Upper lobe of left lung (tissue), 6 donors: Measurements from ENCODE around the gene MAST4. TPM values are rescaled to one million over a fixed set of nuclear protein-coding genes. Genes with fewer than 3 reads are reported as not detected.

ENCODE experiments used
- ATAC-seq, 2 donors: fragments of 200-7000 bp; cut with Tn5 transposase; one replicate each; pipeline ENCODE4 v1.9.1; 2022; ENCODE audit warnings: mild to moderate bottlenecking in 2 of 2, moderate library complexity in 2 of 2; ENCODE audit not compliant: low FRiP score in 2 of 2
- DNase-seq, 2 donors: peaks; one replicate each; pipeline ENCODE4 v3.0.0-alpha.2; 2019 to 2020
- H3K27ac ChIP-seq, 4 donors: fragments of 200-600 bp; sonication (generic); one replicate each; pipeline ENCODE4 v1.5.1; 2016 to 2019
- H3K27me3 ChIP-seq, 4 donors: fragments of 200-600 bp; sonication (generic); one replicate each; pipeline ENCODE4 v1.5.1; 2017 to 2019
- H3K36me3 ChIP-seq, 4 donors: fragments of 200-600 bp; sonication (generic); one replicate each; pipeline ENCODE4 v1.5.1; 2016 to 2019
- H3K4me1 ChIP-seq, 4 donors: fragments of 200-600 bp; sonication (generic); one replicate each; pipeline ENCODE4 v1.5.1; 2018 to 2019
- H3K4me3 ChIP-seq, 4 donors: fragments of 200-600 bp; sonication (generic); one replicate each; pipeline ENCODE4 v1.5.1; 2017 to 2019; ENCODE audit warnings: mild to moderate bottlenecking in 2 of 4, moderate library complexity in 1 of 4
- H3K9me3 ChIP-seq, 4 donors: fragments of 200-600 bp; sonication (generic); one replicate each; pipeline ENCODE4 v1.5.1; 2018 to 2019
- EP300 ChIP-seq, 4 donors: sonication (generic); formaldehyde crosslinking; IDR thresholded peaks; one replicate each; pipeline ENCODE4 v1.5.1; 2017; ENCODE audit warnings: antibody characterized with exemption in 4 of 4, control low read depth in 2 of 4
- POLR2A ChIP-seq, 4 donors: fragments of 450-650 bp; IDR thresholded peaks; one replicate each; pipeline ENCODE4 v1.5.1; 2016 to 2017; ENCODE audit warnings: antibody characterized with exemption in 4 of 4, mild to moderate bottlenecking in 2 of 4
- POLR2AphosphoS5 ChIP-seq, 2 donors: sonication (generic); formaldehyde crosslinking; IDR thresholded peaks; one replicate each; pipeline ENCODE4 v1.5.1; 2017; ENCODE audit warnings: antibody characterized with exemption in 2 of 2
- WGBS, 2 donors: methylation state at CpG; one replicate each; pipeline ENCODE4 v1.1.5; 2017 to 2018; 5-methylcytosine and 5-hydroxymethylcytosine counted together
- total RNA-seq, 6 donors: library from RNA; depleted of rRNA in 4 of 6; stranded (reverse); fragments of >200 nt in 4 of 6; gene quantifications; one replicate each; pipeline versions ENCODE4 v1.1.0 to v1.2.1, GENCODE V29; 2016 to 2021
- TF ChIP-seq, protein P1 (sequence below), 6 experiments: fragments of 450-650 bp in 4 of 6; fragments of 200-600 bp in 2 of 6; sonication (generic) in 2 of 6; IDR thresholded peaks; one replicate each; pipeline ENCODE4 v1.5.1; 2016 to 2019; ENCODE audit warnings: antibody characterized with exemption in 6 of 6
- donor health status: DM: no; HTN: no; CAD: no; lungs with moderate emphysema.
- donor health status: DM: no; HTN: yes; CAD: no; lungs with severe emphysema.

Gene MAST4
- total RNA-seq, 6 donors from 2014 or later: 44.8 to 229 (median 66.4) TPM

DNA sequence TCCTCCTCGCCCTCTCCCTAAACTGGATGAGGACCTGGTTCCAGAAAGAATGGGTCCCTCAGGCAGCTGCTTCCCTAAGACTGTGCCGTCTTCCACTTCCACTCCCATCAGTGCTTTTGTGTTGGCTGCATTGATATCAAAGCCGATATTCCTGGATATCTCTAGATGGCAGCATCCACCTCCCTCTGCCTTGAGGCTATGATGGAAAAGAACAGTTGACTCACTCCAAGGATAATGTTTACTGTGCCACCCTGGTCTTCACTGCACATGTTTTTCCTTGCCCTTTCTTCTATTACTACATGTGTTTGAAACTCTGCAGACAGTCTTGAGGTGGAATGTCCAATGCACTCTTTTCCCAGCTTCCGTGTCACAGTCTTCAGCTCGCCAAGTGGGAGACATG is 211.6 kb downstream of the MAST4 start:
- Histone ChIP-seq H3K27me3 (no peaks in the 10 kb centered on the region), H3K36me3 (no peaks in the 10 kb centered on the region), H3K4me3 (no peak overlapping the region), H3K4me1 (no peaks in the 10 kb centered on the region), H3K27ac (no peak overlapping the region), H3K9me3 (no peaks in the 10 kb centered on the region)
- ATAC-seq (peak; percentile 6 to 68), DNase-seq (no peak)
- TF ChIP-seq, protein P1, sequence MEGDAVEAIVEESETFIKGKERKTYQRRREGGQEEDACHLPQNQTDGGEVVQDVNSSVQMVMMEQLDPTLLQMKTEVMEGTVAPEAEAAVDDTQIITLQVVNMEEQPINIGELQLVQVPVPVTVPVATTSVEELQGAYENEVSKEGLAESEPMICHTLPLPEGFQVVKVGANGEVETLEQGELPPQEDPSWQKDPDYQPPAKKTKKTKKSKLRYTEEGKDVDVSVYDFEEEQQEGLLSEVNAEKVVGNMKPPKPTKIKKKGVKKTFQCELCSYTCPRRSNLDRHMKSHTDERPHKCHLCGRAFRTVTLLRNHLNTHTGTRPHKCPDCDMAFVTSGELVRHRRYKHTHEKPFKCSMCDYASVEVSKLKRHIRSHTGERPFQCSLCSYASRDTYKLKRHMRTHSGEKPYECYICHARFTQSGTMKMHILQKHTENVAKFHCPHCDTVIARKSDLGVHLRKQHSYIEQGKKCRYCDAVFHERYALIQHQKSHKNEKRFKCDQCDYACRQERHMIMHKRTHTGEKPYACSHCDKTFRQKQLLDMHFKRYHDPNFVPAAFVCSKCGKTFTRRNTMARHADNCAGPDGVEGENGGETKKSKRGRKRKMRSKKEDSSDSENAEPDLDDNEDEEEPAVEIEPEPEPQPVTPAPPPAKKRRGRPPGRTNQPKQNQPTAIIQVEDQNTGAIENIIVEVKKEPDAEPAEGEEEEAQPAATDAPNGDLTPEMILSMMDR (IDR thresholded peaks at IDR 0.05): peak in 4 of 6 experiments; percentile 20 to 29 (median 25)
- TF ChIP-seq EP300 (IDR thresholded peaks at IDR 0.05): no peak
- 78 to 83% methylated on average over 5 of the region's 5 CpGs for WGBS, 2 donors

DNA sequence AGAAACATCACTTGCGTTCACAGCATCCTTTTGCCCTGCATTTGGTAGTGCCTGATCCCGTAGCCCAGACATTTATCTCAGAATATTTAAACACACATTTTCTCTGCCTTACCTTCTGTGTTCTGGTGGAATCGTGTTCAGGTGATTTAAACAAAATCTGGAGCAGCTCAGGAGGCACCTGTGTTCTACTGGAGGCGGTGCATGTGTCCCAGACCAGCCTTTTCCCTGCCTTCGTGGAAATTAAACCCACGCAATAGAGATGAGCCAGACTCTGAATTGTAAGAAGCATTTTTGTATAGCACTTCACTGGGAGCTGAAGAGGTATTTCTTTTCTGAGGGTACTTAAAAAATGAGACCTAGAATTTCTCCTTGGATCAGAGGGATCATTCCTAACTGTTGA is 212.5 kb downstream of the MAST4 start:
- Histone ChIP-seq H3K4me1 (no peaks in the 10 kb centered on the region), H3K36me3 (no peaks in the 10 kb centered on the region), H3K27me3 (no peaks in the 10 kb centered on the region), H3K4me3 (no peak overlapping the region), H3K9me3 (no peaks in the 10 kb centered on the region), H3K27ac (no peak overlapping the region)
- WGBS, 2 donors: 78 to 96% methylated on average over 6 of the region's 6 CpGs
- no peak for ATAC-seq
- DNase-seq: no peak
- TF ChIP-seq EP300 (IDR thresholded peaks at IDR 0.05) (no peak), POLR2AphosphoS5 (IDR thresholded peaks at IDR 0.05) (no peak), POLR2A (IDR thresholded peaks at IDR 0.05) (no peak)
- TF ChIP-seq, protein P1 (IDR thresholded peaks at IDR 0.05): no peak

DNA sequence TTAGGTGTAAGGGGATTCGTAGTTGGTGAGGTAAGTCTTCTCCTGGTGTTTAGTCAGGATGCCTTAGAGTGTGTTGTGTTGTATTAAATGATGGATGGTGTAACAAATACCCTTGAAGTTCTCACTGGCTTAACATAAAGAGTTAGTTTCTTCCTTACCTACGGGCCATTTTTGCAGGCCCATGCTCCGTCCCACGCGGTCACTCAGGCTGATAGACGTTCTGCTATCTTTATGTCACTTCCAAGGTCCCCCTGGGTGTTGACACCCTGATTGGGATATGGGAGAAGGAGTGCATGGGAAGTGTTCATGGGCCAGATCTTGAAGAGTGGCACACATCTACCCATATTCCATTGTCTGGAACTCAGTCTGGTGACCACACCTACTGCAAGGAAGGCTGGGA is 214.0 kb downstream of the MAST4 start:
- H3K36me3 ChIP-seq: no peaks in the 10 kb centered on the region
- no peaks in the 10 kb centered on the region for H3K4me1 ChIP-seq
- DNase-seq (no peak), ATAC-seq (no peak)
- TF ChIP-seq EP300 (IDR thresholded peaks at IDR 0.05) (no peak), POLR2A (IDR thresholded peaks at IDR 0.05) (no peak), POLR2AphosphoS5 (IDR thresholded peaks at IDR 0.05) (no peak)
- TF ChIP-seq, protein P1 (IDR thresholded peaks at IDR 0.05): no peak
- no peaks in the 10 kb centered on the region for H3K27me3 ChIP-seq
- H3K27ac ChIP-seq: no peak overlapping the region
- 93 to 97% methylated on average over 6 of the region's 6 CpGs for WGBS, 2 donors
- no peaks in the 10 kb centered on the region for H3K9me3 ChIP-seq
- H3K4me3 ChIP-seq: no peak overlapping the region

DNA sequence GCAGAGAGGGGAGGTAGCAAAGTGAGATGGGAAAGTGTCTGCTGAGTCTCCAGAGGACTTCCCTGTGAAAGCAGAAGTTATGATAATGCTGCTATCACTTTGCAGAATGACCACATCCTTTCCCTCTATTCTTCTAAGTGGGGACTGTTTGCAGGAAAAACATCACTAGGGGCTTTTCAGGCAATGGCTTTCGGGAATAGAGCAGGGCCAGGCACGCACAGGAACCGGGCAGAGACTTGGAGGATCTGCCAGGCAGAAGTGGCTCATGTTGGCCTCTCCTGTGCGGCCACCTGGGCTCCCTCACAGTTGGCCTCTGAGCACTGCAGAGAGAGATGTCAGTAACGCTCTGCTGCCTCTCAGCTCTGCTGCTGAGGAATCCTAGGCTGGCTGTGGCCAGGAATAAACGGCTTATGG is 214.7 kb downstream of the MAST4 start:
- ATAC-seq: no peak
- H3K36me3 ChIP-seq: no peaks in the 10 kb centered on the region
- no peaks in the 10 kb centered on the region for H3K4me1 ChIP-seq
- no peak overlapping the region for H3K27ac ChIP-seq
- H3K9me3 ChIP-seq: no peaks in the 10 kb centered on the region
- H3K4me3 ChIP-seq: no peak overlapping the region
- H3K27me3 ChIP-seq: no peaks in the 10 kb centered on the region
- WGBS, 2 donors: 67 to 74% methylated on average over 6 of the region's 6 CpGs
- DNase-seq: no peak
- TF ChIP-seq POLR2A (IDR thresholded peaks at IDR 0.05) (no peak), EP300 (IDR thresholded peaks at IDR 0.05) (no peak), POLR2AphosphoS5 (IDR thresholded peaks at IDR 0.05) (no peak)
- TF ChIP-seq, protein P1 (IDR thresholded peaks at IDR 0.05): no peak

DNA sequence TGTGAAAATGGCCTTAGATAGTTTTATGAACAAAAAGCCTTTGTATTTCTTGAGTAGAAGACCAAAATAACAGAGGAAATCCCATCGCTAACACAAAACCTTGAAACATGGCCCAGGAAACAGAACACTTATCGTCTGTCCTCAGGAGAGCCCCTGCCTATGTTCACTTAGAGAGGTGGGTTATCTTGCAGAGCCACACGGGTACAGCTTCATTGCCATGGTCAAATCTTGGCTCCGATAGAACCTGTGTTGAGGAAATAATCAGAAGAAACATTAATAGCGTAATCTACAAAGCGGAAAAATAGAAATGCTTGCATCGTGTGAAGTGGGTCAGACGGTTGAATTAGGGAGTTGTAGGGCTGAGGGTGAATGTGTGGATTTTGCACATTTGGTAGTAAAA is 216.1 kb downstream of the MAST4 start:
- WGBS, 2 donors: 94 to 97% methylated on average over 8 of the region's 8 CpGs
- ATAC-seq: no peak
- no peaks in the 10 kb centered on the region for H3K9me3 ChIP-seq
- no peak for DNase-seq
- TF ChIP-seq, protein P1 (IDR thresholded peaks at IDR 0.05): no peak
- TF ChIP-seq POLR2A (IDR thresholded peaks at IDR 0.05) (no peak), POLR2AphosphoS5 (IDR thresholded peaks at IDR 0.05) (no peak), EP300 (IDR thresholded peaks at IDR 0.05) (no peak)
- no peaks in the 10 kb centered on the region for H3K36me3 ChIP-seq
- no peak overlapping the region for H3K27ac ChIP-seq
- no peaks in the 10 kb centered on the region for H3K4me1 ChIP-seq
- no peaks in the 10 kb centered on the region for H3K27me3 ChIP-seq
- H3K4me3 ChIP-seq: no peak overlapping the region
